Suprapubic skin (tissue), 4 donors: ENCODE results near the gene RHBDD2. TPM values are rescaled to one million over a fixed set of nuclear protein-coding genes. Genes with fewer than 3 reads are reported as not detected.
A peak's percentile ranks its signal among the peaks of the same experiment; 100 is the strongest.
"Not testable (repeated sequence)": the region's sequence is repeated elsewhere in the genome, so short reads cannot be mapped to it uniquely, and the experiment has no call there.

ENCODE experiments used
- DNase-seq, 2 donors: peaks; one replicate each; pipeline ENCODE4 v3.0.0-alpha.2; 2019; ENCODE audit warnings: low spot score in 2 of 2
- H3K27ac ChIP-seq: fragments of 200-600 bp; sonication (generic); one replicate; pipeline ENCODE4 v1.5.1; 2019
- H3K27me3 ChIP-seq: fragments of 200-600 bp; sonication (generic); one replicate; pipeline ENCODE4 v1.5.1; 2019
- H3K36me3 ChIP-seq: fragments of 200-600 bp; sonication (generic); one replicate; pipeline ENCODE4 v1.5.1; 2019
- H3K4me1 ChIP-seq: fragments of 200-600 bp; sonication (generic); one replicate; pipeline ENCODE4 v1.5.1; 2019
- H3K4me3 ChIP-seq: fragments of 200-600 bp; sonication (generic); one replicate; pipeline ENCODE4 v1.5.1; 2019; ENCODE audit warnings: mild to moderate bottlenecking
- H3K9me3 ChIP-seq: fragments of 200-600 bp; sonication (generic); one replicate; pipeline ENCODE4 v1.5.1; 2019
- EP300 ChIP-seq: sonication (generic); formaldehyde crosslinking; IDR thresholded peaks from one replicate; pipeline ENCODE4 v1.6.1; 2017; ENCODE audit warnings: antibody characterized with exemption
- POLR2A ChIP-seq, 2 donors: fragments of 450-650 bp; IDR thresholded peaks; one replicate each; pipeline ENCODE4 v1.6.1; 2017; ENCODE audit warnings: antibody characterized with exemption in 2 of 2, mild to moderate bottlenecking in 2 of 2, moderate library complexity in 2 of 2
- POLR2AphosphoS5 ChIP-seq, 3 donors: sonication (generic); formaldehyde crosslinking; IDR thresholded peaks; one replicate each; pipeline ENCODE4 v1.6.1; 2017; ENCODE audit warnings: antibody characterized with exemption in 3 of 3
- WGBS: methylation state at CpG from one replicate; pipeline ENCODE4 v1.1.5; 2018; 5-methylcytosine and 5-hydroxymethylcytosine counted together
- total RNA-seq, 4 donors: library from RNA; depleted of rRNA; stranded (reverse); fragments of >200 nt; gene quantifications; one replicate each; pipeline ENCODE4 v1.1.0, GENCODE V29; 2016
- TF ChIP-seq, protein P1 (sequence below), 2 donors: fragments of 200-600 bp in 1 of 2; fragments of 450-650 bp in 1 of 2; sonication (generic) in 1 of 2; IDR thresholded peaks; one replicate each; pipeline ENCODE4 v1.5.1; 2016 to 2019; ENCODE audit warnings: antibody characterized with exemption in 2 of 2, mild to moderate bottlenecking in 1 of 2, moderate library complexity in 1 of 2

Gene RHBDD2
- total RNA-seq, 4 donors from 2014 or later = 28.3 to 63.1 (median 49.8) TPM

DNA sequence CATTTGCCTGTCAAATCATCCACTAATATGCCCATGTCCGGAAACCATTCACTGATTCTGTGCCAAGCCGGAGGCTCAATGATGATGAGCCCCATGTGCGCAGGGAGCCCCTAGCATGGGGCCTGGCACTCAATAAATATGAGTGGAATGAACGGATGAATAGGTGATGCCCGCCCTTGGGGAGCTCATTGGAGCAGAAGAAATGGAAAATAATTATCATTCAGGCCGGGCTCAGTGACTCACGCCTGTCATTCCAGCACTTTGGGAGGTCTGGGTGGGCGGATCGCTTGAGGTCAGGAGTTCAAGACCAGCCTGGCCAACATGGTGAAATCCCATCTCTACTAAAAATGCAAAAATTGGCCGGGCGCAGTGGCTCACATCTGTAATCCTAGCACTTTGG is 11.0 kb downstream of the RHBDD2 start:
- peaks cover 31% of the 10 kb centered on the region for H3K36me3 ChIP-seq
- H3K9me3 ChIP-seq = no peaks in the 10 kb centered on the region
- no peak for DNase-seq
- no peak overlapping the region for H3K4me3 ChIP-seq
- WGBS = 71% methylated on average over 11 of the region's 11 CpGs
- TF ChIP-seq POLR2A (IDR thresholded peaks at IDR 0.05) (no peak), POLR2AphosphoS5 (IDR thresholded peaks at IDR 0.05) (no peak), EP300 (no peak)
- peak overlapping the region; percentile 42 for H3K27ac ChIP-seq
- H3K27me3 ChIP-seq = no peaks in the 10 kb centered on the region
- peaks cover 26% of the 10 kb centered on the region for H3K4me1 ChIP-seq

DNA sequence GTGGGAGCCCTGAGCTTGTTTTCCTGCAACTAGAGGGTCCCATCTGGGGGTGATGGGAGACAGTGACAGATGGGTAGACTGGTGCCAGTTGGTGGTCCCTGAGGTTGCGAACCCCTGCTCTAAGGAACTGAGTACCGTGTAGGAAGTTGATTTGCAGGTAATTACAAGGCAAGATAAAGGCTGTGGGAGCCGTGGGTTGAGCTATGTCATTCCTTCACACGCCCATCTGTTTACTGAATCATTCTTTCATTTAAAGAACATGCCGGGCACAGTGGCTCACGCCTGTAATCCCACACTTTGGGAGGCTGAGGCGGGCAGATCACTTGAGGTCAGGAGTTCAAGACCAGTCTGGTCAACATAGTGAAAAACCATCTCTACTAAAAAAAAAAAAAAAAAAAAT is 12.4 kb downstream of the RHBDD2 start:
- not testable (repeated sequence) for H3K4me3 ChIP-seq, H3K9me3 ChIP-seq, H3K27me3 ChIP-seq, DNase-seq, H3K27ac ChIP-seq
- peaks cover 26% of the 10 kb centered on the region for H3K4me1 ChIP-seq
- peaks cover 17% of the 10 kb centered on the region for H3K36me3 ChIP-seq
- 72% methylated on average over 7 of the region's 7 CpGs for WGBS

DNA sequence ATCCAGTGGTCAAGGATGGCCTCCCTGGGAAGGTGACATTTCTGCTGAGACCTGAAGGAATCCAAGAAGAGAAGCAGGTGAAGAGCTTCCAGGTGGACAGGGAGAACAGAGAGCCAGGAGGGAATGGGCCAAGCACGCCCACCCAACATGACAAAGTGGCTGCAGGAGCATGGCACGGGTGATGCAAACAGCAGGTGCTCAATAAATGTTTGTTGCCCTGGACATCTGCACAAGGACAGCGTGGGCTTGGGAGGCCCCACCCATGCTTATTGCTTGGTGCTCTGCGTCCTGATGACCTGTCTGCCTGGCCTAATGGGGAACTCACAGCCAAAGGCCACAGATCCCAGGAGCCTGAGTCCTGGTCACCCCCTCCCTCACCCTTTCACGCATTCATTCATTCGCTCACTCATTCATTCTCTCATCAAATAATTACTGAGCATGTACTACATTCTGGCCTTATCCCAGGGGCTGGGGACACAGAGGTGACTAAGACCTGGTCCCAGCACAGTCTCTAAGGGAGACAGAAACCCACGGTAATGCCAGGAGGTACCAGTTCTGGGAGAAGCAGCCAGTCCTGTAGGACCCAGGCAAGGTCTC is 13.1 kb downstream of the RHBDD2 start:
- Histone ChIP-seq H3K4me1 (peaks cover 26% of the 10 kb centered on the region), H3K36me3 (peaks cover 12% of the 10 kb centered on the region), H3K9me3 (no peaks in the 10 kb centered on the region), H3K27ac (peak overlapping the region; percentile 50), H3K4me3 (no peak overlapping the region), H3K27me3 (no peaks in the 10 kb centered on the region)
- TF ChIP-seq, protein P1, sequence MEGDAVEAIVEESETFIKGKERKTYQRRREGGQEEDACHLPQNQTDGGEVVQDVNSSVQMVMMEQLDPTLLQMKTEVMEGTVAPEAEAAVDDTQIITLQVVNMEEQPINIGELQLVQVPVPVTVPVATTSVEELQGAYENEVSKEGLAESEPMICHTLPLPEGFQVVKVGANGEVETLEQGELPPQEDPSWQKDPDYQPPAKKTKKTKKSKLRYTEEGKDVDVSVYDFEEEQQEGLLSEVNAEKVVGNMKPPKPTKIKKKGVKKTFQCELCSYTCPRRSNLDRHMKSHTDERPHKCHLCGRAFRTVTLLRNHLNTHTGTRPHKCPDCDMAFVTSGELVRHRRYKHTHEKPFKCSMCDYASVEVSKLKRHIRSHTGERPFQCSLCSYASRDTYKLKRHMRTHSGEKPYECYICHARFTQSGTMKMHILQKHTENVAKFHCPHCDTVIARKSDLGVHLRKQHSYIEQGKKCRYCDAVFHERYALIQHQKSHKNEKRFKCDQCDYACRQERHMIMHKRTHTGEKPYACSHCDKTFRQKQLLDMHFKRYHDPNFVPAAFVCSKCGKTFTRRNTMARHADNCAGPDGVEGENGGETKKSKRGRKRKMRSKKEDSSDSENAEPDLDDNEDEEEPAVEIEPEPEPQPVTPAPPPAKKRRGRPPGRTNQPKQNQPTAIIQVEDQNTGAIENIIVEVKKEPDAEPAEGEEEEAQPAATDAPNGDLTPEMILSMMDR (IDR thresholded peaks at IDR 0.05) = no peak
- TF ChIP-seq POLR2A (IDR thresholded peaks at IDR 0.05) (no peak), EP300 (no peak), POLR2AphosphoS5 (IDR thresholded peaks at IDR 0.05) (no peak)
- WGBS = 92% methylated on average over 6 of the region's 7 CpGs
- no peak for DNase-seq

DNA sequence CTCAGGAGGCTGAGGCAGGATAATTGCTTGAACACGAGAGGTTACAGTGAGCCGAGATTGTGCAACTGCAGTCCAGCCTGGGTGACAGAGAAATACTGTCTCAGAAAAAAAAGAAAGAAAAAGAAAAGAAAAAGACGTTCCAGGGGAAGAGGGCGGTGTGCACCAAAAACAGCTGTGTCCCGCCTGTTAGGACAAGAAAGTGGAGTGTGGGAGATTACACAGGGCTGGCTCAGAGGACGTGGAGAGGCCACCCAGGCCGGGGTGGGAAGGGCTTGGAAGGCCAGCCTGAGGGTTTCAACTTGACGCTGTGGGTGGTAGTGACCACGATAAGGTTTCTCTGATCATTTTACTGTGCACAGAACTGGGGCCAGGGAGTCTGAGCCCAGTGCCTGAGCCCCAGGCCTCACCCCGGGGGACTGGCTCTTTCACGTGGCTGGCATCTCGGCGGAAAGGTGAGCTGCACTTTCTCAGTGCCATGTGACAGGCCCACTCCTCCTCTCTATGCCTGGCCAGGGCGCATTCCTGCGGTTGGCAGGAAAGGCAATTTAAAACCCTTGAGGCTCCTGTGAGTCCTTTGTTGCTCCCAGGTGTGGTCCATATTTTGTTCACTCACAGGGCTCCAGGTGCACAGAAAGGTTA is 13.9 kb downstream of the RHBDD2 start:
- Histone ChIP-seq H3K4me1 (peaks cover 26% of the 10 kb centered on the region), H3K9me3 (no peaks in the 10 kb centered on the region), H3K4me3 (no peak overlapping the region), H3K36me3 (peaks cover 10% of the 10 kb centered on the region), H3K27ac (peak overlapping the region; percentile 50), H3K27me3 (no peaks in the 10 kb centered on the region)
- TF ChIP-seq EP300 (no peak), POLR2AphosphoS5 (IDR thresholded peaks at IDR 0.05) (no peak), POLR2A (IDR thresholded peaks at IDR 0.05) (no peak)
- TF ChIP-seq, protein P1 (IDR thresholded peaks at IDR 0.05) = no peak
- DNase-seq = peak in 1 of 2 donors; percentile 83
- 28% methylated on average over 15 of the region's 15 CpGs for WGBS

DNA sequence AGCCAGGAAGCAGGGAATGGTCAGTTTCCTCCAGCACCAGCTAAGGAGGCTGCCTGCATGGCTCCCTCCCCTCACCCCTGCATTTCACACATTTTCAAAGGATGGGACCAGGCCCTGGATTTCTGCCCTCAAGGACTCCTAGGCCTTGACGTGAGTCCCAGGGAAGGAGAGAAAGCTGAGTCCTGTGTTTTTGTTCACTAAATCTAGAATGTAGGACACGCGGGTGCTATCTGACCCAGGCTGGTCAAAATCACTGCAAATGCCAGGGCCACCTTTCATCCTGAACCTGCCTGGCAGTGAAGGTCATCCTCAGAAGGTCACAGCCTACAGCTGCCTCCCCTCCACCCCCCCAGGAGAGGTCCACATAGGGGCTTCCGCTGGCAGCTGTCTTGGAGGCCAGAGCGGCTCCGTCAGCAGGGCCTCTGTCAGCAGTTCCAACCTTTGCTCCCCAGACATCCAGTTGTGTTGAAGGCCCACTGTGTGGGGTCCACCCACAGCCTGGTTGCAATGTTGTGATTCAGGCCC is 18.0 kb downstream of the RHBDD2 start:
- H3K4me1 ChIP-seq = peaks cover 18% of the 10 kb centered on the region
- H3K36me3 ChIP-seq = no peaks in the 10 kb centered on the region
- TF ChIP-seq, protein P1 (IDR thresholded peaks at IDR 0.05) = no peak
- TF ChIP-seq POLR2A (IDR thresholded peaks at IDR 0.05) (no peak), EP300 (no peak), POLR2AphosphoS5 (IDR thresholded peaks at IDR 0.05) (no peak)
- 100% methylated on average over 5 of the region's 6 CpGs for WGBS
- no peaks in the 10 kb centered on the region for H3K27me3 ChIP-seq
- H3K9me3 ChIP-seq = no peaks in the 10 kb centered on the region
- no peak overlapping the region for H3K4me3 ChIP-seq
- no peak for DNase-seq
- H3K27ac ChIP-seq = no peak overlapping the region

DNA sequence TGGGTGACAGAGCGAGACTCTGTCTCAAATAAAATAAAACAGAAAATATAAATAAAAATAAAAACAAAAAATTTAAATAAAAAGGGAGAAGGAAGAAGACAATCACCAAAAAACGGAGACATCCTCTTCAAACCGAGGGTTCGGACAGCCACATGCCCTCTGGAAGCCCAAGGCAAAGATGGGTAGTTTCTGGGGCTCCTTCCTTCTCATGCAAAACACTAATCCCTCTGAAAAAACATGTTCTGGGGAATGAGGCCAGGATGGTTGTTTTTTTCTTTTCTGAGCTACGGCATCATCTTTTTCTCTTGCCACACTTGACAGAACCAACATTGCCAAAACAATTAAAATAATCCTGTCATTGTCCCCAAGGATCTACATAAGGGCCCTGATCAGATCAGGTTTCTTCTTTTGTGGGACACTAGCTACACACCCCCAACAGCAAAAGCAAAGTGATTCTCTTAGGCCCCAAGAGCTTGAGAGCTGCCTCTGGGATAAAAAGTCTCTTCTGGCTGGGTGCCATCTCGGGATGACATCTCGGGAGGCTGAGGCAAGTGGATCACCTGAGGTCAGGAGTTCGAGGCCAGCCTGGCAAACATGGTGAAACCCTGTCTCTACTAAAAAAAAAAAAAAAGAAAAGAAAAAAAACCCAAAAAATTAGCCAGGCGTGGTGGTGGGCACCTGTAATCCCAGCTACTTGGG is 21.9 kb downstream of the RHBDD2 start:
- Histone ChIP-seq H3K27me3 (no peaks in the 10 kb centered on the region), H3K9me3 (no peaks in the 10 kb centered on the region), H3K4me3 (no peak overlapping the region), H3K4me1 (peaks cover 4% of the 10 kb centered on the region), H3K27ac (no peak overlapping the region), H3K36me3 (no peaks in the 10 kb centered on the region)
- TF ChIP-seq POLR2AphosphoS5 (IDR thresholded peaks at IDR 0.05) (no peak), EP300 (no peak), POLR2A (IDR thresholded peaks at IDR 0.05) (no peak)
- TF ChIP-seq, protein P1 (IDR thresholded peaks at IDR 0.05) = no peak
- 84% methylated on average over 9 of the region's 9 CpGs for WGBS
- no peak for DNase-seq
